ENCODE data around the gene ADGRG3. TPM values are rescaled to one million over a fixed set of nuclear protein-coding genes. Genes with fewer than 3 reads are reported as not detected.

Gene ADGRG3
- total and polyA plus RNA-seq, 8 donors: 0.46 to 50.2 (median 1.7) TPM; not detected in 2

DNA sequence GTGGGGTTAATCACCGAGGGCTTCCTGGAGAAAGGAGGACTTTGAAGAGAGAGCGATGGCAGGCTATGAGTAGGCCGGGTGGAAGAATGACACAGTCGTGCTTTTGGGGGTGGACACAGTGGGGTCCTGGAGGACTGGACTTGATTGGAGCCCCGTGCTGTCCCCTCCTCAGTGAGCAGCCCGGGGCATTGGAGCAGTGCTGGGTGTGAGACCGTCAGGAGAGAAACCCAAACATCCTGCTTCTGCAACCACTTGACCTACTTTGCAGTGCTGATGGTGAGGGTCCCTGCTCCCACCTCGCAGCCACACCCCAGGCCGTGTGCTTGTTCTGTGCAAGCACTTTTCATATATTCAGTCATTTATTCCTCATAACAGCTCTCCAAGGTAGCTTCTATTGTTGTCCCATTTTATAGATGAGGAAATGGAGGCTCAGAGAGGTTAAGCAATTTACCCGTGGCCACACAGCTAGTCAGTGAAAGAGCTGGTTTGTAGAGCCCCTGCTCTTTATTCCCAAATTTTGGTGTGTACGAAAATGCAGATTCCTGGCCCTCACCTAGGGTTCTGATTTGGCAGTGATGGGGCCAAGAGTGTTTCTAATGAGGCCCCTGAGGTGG is 11.7 kb upstream of the ADGRG3 start:
- 80 to 87% (median 84%) methylated on average over 7 to 11 of the region's 11 CpGs for WGBS, 5 donors
- Histone ChIP-seq H3K27me3 (peaks cover 0 to 7% (median 0%) of the 10 kb centered on the region in 3 donors), H3K4me3 (no peak overlapping the region), H3K9me3 (no peaks in the 10 kb centered on the region), H3K4me1 (no peaks in the 10 kb centered on the region), H3K36me3 (peaks cover 35 to 97% (median 82%) of the 10 kb centered on the region in 4 donors), H3K27ac (no peak overlapping the region)
- no peak for DNase-seq
- intact Hi-C loops (cut with DNase I; ENCODE audit: low total_unique reads): no loop called here
- TF ChIP-seq EP300 (IDR thresholded peaks at IDR 0.05) (no peak), POLR2A (IDR thresholded peaks at IDR 0.05) (no peak), POLR2AphosphoS5 (IDR thresholded peaks at IDR 0.05) (no peak)
- TF ChIP-seq, protein P1, sequence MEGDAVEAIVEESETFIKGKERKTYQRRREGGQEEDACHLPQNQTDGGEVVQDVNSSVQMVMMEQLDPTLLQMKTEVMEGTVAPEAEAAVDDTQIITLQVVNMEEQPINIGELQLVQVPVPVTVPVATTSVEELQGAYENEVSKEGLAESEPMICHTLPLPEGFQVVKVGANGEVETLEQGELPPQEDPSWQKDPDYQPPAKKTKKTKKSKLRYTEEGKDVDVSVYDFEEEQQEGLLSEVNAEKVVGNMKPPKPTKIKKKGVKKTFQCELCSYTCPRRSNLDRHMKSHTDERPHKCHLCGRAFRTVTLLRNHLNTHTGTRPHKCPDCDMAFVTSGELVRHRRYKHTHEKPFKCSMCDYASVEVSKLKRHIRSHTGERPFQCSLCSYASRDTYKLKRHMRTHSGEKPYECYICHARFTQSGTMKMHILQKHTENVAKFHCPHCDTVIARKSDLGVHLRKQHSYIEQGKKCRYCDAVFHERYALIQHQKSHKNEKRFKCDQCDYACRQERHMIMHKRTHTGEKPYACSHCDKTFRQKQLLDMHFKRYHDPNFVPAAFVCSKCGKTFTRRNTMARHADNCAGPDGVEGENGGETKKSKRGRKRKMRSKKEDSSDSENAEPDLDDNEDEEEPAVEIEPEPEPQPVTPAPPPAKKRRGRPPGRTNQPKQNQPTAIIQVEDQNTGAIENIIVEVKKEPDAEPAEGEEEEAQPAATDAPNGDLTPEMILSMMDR (IDR thresholded peaks at IDR 0.05): no peak

DNA sequence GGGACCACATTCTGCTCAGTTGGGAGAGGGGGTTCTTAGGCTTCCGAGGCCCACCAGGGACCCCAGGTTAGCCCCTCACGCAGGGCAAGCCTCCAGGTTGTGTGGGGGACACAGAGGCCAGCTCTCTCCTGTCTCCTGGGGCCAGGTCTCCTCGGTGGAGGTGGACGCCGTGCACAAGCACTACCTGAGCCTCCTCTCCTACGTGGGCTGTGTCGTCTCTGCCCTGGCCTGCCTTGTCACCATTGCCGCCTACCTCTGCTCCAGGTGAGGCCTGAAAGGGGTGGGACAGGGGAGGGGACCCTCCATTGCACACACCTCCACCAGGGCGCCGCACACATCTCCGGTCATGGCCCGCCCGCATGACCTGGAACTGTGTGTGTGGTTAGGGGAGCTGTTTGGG is 10.9 kb upstream of the ADGRG3 start:
- H3K27me3 ChIP-seq: peaks cover 0 to 7% (median 0%) of the 10 kb centered on the region in 3 donors
- intact Hi-C loops (cut with DNase I; ENCODE audit: low total_unique reads): no loop called here
- TF ChIP-seq POLR2A (IDR thresholded peaks at IDR 0.05): no peak
- no peak for TF ChIP-seq POLR2AphosphoS5 (IDR thresholded peaks at IDR 0.05)
- no peak for TF ChIP-seq EP300 (IDR thresholded peaks at IDR 0.05)
- TF ChIP-seq, protein P1 (IDR thresholded peaks at IDR 0.05): no peak
- H3K36me3 ChIP-seq: peaks cover 34 to 97% (median 84%) of the 10 kb centered on the region in 4 donors
- no peak overlapping the region for H3K4me3 ChIP-seq
- WGBS, 5 donors: 86 to 95% (median 92%) methylated on average over 5 to 13 of the region's 13 CpGs
- no peak for DNase-seq
- H3K9me3 ChIP-seq: no peaks in the 10 kb centered on the region
- no peak overlapping the region for H3K27ac ChIP-seq
- no peaks in the 10 kb centered on the region for H3K4me1 ChIP-seq

DNA sequence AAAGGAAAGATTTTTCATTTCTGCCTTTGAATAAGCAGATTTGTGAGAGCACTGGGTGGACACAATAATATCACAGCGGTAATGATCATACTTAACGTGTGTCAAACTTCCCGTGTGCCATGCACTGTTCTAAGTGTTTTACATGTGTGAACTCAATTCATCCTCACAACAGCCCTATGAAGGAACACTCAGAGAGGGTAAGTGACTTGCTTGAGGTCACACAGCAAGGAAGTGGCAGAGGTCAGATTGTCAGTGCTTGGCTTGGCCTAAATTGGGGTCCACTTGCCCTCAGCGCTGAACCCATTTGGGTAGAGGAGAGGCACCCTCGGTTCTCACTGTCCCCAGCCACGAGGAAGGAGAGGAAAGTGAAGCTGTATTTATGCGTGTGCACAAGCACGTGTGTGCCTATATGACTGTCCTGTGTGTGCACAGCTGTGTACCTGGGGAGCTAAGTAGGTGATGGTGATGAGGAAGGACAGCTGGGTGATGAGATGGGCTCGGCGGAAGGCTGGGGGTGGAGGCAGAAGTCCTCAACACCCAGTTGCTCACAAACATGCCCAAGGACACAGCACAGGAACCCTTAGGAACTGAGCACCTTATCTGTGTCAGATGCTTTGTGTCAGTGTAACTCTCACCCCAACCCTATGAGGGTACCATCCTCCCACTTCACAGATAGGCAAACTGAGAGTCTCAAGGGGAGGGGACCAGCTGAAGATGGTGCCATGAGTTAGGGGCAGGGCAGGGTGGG is 9.8 kb upstream of the ADGRG3 start:
- Histone ChIP-seq H3K27me3 (peaks cover 0 to 7% (median 0%) of the 10 kb centered on the region in 3 donors), H3K27ac (no peak overlapping the region), H3K9me3 (no peaks in the 10 kb centered on the region), H3K4me3 (no peak overlapping the region), H3K36me3 (peaks cover 41 to 97% (median 89%) of the 10 kb centered on the region in 4 donors), H3K4me1 (no peaks in the 10 kb centered on the region)
- no peak for DNase-seq
- intact Hi-C loops (cut with DNase I; ENCODE audit: low total_unique reads): no loop called here
- TF ChIP-seq, protein P1 (IDR thresholded peaks at IDR 0.05): no peak
- TF ChIP-seq EP300 (IDR thresholded peaks at IDR 0.05): no peak
- no peak for TF ChIP-seq POLR2A (IDR thresholded peaks at IDR 0.05)
- TF ChIP-seq POLR2AphosphoS5 (IDR thresholded peaks at IDR 0.05): no peak
- 84 to 88% (median 86%) methylated on average over 10 of the region's 10 CpGs for WGBS, 5 donors

- Histone ChIP-seq H3K4me1 (no peaks in the 10 kb centered on the region), H3K27me3 (peaks cover 0 to 7% (median 0%) of the 10 kb centered on the region in 3 donors), H3K4me3 (no peak overlapping the region), H3K36me3 (peaks cover 47 to 97% (median 94%) of the 10 kb centered on the region in 4 donors), H3K9me3 (no peaks in the 10 kb centered on the region), H3K27ac (no peak overlapping the region)
- intact Hi-C loops (cut with DNase I; ENCODE audit: low total_unique reads): no loop called here
- WGBS, 5 donors: 78 to 85% (median 83%) methylated on average over 14 to 19 of the region's 19 CpGs
- DNase-seq: no peak
- TF ChIP-seq, protein P1 (IDR thresholded peaks at IDR 0.05): no peak
- TF ChIP-seq POLR2AphosphoS5 (IDR thresholded peaks at IDR 0.05): no peak
- TF ChIP-seq POLR2A (IDR thresholded peaks at IDR 0.05): no peak
- no peak for TF ChIP-seq EP300 (IDR thresholded peaks at IDR 0.05)
These were observed 9.0 kb upstream of the ADGRG3 start for GRCh38 chr16:57658878-57659674.

Measured in stomach (tissue), 9 donors.